ENCODE measurements around the gene PPP2R2D.

DNA sequence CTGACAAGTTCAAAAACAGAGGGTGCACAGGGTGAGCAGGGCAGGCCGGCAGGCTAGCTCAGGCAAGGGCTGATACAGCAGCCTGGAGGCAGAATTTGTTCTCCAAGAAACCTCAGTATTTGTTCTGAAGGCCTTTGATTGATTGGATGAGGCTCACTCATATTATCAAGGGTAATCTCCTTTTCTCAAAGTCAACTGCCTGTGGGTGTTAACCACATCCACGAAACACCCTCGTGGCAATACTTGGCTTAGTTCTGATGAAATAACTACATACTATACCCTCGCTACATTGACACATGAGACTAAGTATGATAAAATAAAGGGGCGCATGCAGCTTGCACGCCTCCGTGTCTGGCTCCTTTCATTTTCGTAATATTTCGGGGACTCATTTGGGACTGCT, 4.4 kb upstream of the PPP2R2D start:
- no peak for TF ChIP-seq SIN3A (IDR thresholded peaks at IDR 0.05; ENCODE audit: borderline replicate concordance, low read depth, low read length)
- TF ChIP-seq YY1 (IDR thresholded peaks at IDR 0.05; ENCODE audit: low read depth) = no peak
- TF ChIP-seq FOXM1 (IDR thresholded peaks at IDR 0.05; ENCODE audit: low read depth) = no peak
- TF ChIP-seq, protein P1, sequence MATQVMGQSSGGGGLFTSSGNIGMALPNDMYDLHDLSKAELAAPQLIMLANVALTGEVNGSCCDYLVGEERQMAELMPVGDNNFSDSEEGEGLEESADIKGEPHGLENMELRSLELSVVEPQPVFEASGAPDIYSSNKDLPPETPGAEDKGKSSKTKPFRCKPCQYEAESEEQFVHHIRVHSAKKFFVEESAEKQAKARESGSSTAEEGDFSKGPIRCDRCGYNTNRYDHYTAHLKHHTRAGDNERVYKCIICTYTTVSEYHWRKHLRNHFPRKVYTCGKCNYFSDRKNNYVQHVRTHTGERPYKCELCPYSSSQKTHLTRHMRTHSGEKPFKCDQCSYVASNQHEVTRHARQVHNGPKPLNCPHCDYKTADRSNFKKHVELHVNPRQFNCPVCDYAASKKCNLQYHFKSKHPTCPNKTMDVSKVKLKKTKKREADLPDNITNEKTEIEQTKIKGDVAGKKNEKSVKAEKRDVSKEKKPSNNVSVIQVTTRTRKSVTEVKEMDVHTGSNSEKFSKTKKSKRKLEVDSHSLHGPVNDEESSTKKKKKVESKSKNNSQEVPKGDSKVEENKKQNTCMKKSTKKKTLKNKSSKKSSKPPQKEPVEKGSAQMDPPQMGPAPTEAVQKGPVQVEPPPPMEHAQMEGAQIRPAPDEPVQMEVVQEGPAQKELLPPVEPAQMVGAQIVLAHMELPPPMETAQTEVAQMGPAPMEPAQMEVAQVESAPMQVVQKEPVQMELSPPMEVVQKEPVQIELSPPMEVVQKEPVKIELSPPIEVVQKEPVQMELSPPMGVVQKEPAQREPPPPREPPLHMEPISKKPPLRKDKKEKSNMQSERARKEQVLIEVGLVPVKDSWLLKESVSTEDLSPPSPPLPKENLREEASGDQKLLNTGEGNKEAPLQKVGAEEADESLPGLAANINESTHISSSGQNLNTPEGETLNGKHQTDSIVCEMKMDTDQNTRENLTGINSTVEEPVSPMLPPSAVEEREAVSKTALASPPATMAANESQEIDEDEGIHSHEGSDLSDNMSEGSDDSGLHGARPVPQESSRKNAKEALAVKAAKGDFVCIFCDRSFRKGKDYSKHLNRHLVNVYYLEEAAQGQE (IDR thresholded peaks at IDR 0.05; ENCODE audit: low read depth, low read length) = no peak
- TF ChIP-seq, protein P2, sequence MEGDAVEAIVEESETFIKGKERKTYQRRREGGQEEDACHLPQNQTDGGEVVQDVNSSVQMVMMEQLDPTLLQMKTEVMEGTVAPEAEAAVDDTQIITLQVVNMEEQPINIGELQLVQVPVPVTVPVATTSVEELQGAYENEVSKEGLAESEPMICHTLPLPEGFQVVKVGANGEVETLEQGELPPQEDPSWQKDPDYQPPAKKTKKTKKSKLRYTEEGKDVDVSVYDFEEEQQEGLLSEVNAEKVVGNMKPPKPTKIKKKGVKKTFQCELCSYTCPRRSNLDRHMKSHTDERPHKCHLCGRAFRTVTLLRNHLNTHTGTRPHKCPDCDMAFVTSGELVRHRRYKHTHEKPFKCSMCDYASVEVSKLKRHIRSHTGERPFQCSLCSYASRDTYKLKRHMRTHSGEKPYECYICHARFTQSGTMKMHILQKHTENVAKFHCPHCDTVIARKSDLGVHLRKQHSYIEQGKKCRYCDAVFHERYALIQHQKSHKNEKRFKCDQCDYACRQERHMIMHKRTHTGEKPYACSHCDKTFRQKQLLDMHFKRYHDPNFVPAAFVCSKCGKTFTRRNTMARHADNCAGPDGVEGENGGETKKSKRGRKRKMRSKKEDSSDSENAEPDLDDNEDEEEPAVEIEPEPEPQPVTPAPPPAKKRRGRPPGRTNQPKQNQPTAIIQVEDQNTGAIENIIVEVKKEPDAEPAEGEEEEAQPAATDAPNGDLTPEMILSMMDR (IDR thresholded peaks at IDR 0.05) = no peak
- TF ChIP-seq, protein P3, sequence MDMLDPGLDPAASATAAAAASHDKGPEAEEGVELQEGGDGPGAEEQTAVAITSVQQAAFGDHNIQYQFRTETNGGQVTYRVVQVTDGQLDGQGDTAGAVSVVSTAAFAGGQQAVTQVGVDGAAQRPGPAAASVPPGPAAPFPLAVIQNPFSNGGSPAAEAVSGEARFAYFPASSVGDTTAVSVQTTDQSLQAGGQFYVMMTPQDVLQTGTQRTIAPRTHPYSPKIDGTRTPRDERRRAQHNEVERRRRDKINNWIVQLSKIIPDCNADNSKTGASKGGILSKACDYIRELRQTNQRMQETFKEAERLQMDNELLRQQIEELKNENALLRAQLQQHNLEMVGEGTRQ (IDR thresholded peaks at IDR 0.05; ENCODE audit: borderline replicate concordance, low read depth, low read length) = no peak
- TF ChIP-seq POLR2AphosphoS5 (IDR thresholded peaks at IDR 0.05; ENCODE audit: low read depth, low read length) = no peak
- TF ChIP-seq EZH2phosphoT487 (IDR thresholded peaks at IDR 0.05; ENCODE audit: borderline replicate concordance, low read depth) = no peak

All from SK-N-SH (cell line).